ENCODE results near the gene LCE3A.

DNA sequence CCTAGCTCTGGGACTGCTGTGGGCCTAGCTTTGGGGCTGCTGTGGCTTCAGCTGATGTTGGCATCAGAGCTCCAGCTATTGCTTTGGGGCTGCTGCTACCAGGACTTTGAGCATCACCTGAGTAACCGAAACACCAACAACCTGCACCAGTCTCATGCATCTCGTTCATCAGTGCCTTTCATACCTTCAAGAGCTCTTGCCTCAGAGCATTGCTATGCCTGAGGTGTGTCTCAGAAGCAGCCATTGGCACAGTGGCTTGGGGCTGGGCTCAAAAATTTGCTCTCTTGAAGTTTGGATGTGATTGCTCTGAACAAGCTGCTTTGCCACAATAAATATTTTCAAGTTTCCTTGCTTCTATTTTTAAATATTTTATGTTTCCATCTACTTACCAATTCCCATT is 33.6 kb upstream of the LCE3A start:
- TF ChIP-seq EZH2 (IDR thresholded peaks at IDR 0.05; ENCODE audit: borderline replicate concordance) (no peak), EZH2phosphoT487 (IDR thresholded peaks at IDR 0.05; ENCODE audit: low read depth, severe bottlenecking, unreplicated experiment) (no peak)
- TF ChIP-seq, protein P1, sequence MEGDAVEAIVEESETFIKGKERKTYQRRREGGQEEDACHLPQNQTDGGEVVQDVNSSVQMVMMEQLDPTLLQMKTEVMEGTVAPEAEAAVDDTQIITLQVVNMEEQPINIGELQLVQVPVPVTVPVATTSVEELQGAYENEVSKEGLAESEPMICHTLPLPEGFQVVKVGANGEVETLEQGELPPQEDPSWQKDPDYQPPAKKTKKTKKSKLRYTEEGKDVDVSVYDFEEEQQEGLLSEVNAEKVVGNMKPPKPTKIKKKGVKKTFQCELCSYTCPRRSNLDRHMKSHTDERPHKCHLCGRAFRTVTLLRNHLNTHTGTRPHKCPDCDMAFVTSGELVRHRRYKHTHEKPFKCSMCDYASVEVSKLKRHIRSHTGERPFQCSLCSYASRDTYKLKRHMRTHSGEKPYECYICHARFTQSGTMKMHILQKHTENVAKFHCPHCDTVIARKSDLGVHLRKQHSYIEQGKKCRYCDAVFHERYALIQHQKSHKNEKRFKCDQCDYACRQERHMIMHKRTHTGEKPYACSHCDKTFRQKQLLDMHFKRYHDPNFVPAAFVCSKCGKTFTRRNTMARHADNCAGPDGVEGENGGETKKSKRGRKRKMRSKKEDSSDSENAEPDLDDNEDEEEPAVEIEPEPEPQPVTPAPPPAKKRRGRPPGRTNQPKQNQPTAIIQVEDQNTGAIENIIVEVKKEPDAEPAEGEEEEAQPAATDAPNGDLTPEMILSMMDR (IDR thresholded peaks at IDR 0.05; ENCODE audit: poor library complexity), result no peak

All from hepatocyte (in vitro differentiated cells).